Germinal center (tissue), 1 donor: Measurements from ENCODE around the gene CACNA1D.

Source experiments
- DNase-seq: peaks from one replicate; pipeline ENCODE4 v3.0.0; 2012; ENCODE audit warnings: mixed read lengths, low spot score

The CACNA1D gene

GRCh38 chr3:53750253-53751210 lies 256.1 kb downstream of the CACNA1D start:
- DNase-seq: peak; percentile 41

- DNase-seq: no peak
These were observed 259.2 kb downstream of the CACNA1D start for GRCh38 chr3:53753518-53754183.

- no peak for DNase-seq
These were observed 259.9 kb downstream of the CACNA1D start for GRCh38 chr3:53754325-53754724.

- no peak for DNase-seq
These were observed 264.4 kb downstream of the CACNA1D start for GRCh38 chr3:53758846-53759245.

GRCh38 chr3:53763353-53763752 lies 268.9 kb downstream of the CACNA1D start:
- DNase-seq: no peak

GRCh38 chr3:53764026-53764775 lies 269.8 kb downstream of the CACNA1D start:
- DNase-seq: no peak

- DNase-seq: no peak
These were observed 271.3 kb downstream of the CACNA1D start for GRCh38 chr3:53765753-53766152.

- no peak for DNase-seq
These were observed 272.3 kb downstream of the CACNA1D start for GRCh38 chr3:53766706-53767105.

GRCh38 chr3:53768478-53769459 lies 274.4 kb downstream of the CACNA1D start:
- DNase-seq: no peak

GRCh38 chr3:53772562-53772961 lies 278.2 kb downstream of the CACNA1D start:
- DNase-seq: no peak

- DNase-seq: no peak
These were observed 278.6 kb downstream of the CACNA1D start for GRCh38 chr3:53773021-53773436.

- DNase-seq: peak; percentile 42
These were observed 279.4 kb downstream of the CACNA1D start for GRCh38 chr3:53773611-53774368.

- no peak for DNase-seq
These were observed 280.0 kb downstream of the CACNA1D start for GRCh38 chr3:53774414-53774813.

- no peak for DNase-seq
These were observed 280.6 kb downstream of the CACNA1D start for GRCh38 chr3:53775018-53775417.

- DNase-seq: no peak
These were observed 281.4 kb downstream of the CACNA1D start for GRCh38 chr3:53775834-53776251.

- no peak for DNase-seq
These were observed 282.2 kb downstream of the CACNA1D start for GRCh38 chr3:53776494-53777101.

GRCh38 chr3:53777468-53777867 lies 283.1 kb downstream of the CACNA1D start:
- DNase-seq: no peak

- no peak for DNase-seq
These were observed 283.7 kb downstream of the CACNA1D start for GRCh38 chr3:53778153-53778552.

GRCh38 chr3:53780171-53780570 lies 285.8 kb downstream of the CACNA1D start:
- DNase-seq: no peak

- no peak for DNase-seq
These were observed 286.4 kb downstream of the CACNA1D start for GRCh38 chr3:53780806-53781205.
